DND-41 (cell line): ENCODE data around the gene XBP1.
"Not testable (repeated sequence)": the region's sequence is repeated elsewhere in the genome, so short reads cannot be mapped to it uniquely, and the experiment has no call there.

Experiments used
- CTCF ChIP-seq: IDR thresholded peaks from 2 replicates; pipeline ENCODE4 v1.5.1; 2012; ENCODE audit warnings: borderline replicate concordance, low read length, moderate library complexity, mild to moderate bottlenecking; ENCODE audit not compliant: poor library complexity, severe bottlenecking; ENCODE audit errors: extremely low read depth
- EZH2 ChIP-seq: IDR thresholded peaks from 3 replicates; pipeline ENCODE4 v1.6.1; 2012; ENCODE audit warnings: borderline replicate concordance, low read depth, mild to moderate bottlenecking, moderate library complexity, low read length, inconsistent platforms; ENCODE audit not compliant: severe bottlenecking

- not testable (repeated sequence) for TF ChIP-seq CTCF, EZH2
Measured at GRCh38 chr22:28826430-28826829, 26.1 kb upstream of the XBP1 start.
